ENCODE measurements around the gene ATR.
"Not testable (repeated sequence)": the region's sequence is repeated elsewhere in the genome, so short reads cannot be mapped to it uniquely, and the experiment has no call there.

Gene ATR

DNA sequence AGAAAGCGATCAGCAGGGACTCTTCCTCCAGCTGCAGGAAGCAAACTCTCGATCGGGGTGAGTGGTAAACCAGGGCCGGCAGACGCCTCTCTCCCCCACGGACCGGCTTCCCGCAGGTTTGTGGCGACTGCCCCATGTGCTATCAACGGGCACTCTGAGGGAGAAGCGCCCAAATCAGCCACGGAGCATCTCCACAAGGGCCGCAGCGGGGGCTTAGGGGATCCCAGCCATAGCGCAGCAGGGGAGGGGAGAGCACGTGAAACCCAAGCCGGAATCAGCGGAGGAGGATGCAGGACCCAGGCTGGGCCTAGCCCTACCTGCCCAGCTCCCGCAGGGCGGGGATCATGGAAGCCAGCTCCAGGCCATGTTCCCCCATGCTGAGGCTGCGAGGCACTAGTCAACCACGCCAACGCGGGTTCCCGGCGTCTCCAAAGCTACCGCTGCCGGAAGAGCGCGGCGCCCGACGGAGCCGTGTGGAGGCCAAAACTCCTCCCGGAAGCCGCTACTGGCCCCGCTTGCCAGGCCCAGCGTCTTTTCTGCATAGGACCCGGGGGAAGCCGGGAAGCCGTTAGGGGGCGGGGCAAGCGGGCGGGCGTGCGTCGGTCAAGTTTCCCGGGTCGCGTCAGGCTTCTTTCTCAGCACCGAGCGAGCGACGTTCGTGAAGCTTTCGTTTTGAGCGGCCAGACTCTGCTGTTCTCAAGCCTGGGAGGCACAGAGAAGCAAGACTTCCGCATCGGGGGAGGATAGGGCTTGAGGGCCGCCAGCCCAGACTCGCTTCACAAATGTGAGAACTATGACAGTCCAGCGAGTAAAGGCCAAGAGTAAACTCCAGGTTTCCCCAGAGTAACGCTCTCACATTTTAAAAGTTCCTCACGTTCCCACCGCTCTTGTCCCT is at the start of gene ATR:
Gene ATR (minus strand): TSS at position 405 of the 895 bp plus-strand sequence. CDS start 29 bp downstream, at position 376.
- DNase-seq: peak; percentile 98

DNA sequence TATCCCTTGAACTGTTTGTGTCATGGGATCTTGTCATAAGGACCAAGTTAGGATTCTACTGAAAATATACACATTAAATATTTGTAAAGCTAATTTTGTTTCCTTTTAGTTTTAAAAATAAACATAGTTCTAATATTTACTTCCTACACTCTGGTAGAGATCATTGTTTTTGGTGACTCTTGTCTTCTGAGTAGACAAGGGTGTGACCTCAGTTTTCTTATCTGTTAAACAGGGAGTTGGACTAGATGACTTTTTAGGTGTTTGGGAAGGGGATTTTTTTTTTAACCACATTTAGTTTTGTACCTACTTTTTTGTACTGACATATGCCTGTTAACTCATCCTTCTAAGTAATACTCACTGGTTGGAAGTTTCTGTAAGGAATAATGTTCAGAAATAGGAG is 48.4 kb upstream of the ATR start:
- no peak for DNase-seq

DNA sequence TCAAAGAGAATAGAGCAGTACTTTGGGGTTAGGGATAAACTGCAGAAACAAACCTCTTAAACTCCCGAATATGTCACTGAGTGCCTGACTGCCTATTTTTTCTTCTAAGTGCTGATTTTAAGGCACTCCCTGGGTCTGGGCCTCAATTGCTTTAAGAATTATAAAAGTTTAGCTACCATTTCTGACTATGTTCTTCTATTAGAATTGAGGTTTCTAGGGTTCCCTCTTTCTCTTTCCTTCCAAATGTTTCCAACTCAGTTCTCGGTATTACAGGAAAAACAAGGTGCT is 46.6 kb upstream of the ATR start:
- DNase-seq: no peak

DNA sequence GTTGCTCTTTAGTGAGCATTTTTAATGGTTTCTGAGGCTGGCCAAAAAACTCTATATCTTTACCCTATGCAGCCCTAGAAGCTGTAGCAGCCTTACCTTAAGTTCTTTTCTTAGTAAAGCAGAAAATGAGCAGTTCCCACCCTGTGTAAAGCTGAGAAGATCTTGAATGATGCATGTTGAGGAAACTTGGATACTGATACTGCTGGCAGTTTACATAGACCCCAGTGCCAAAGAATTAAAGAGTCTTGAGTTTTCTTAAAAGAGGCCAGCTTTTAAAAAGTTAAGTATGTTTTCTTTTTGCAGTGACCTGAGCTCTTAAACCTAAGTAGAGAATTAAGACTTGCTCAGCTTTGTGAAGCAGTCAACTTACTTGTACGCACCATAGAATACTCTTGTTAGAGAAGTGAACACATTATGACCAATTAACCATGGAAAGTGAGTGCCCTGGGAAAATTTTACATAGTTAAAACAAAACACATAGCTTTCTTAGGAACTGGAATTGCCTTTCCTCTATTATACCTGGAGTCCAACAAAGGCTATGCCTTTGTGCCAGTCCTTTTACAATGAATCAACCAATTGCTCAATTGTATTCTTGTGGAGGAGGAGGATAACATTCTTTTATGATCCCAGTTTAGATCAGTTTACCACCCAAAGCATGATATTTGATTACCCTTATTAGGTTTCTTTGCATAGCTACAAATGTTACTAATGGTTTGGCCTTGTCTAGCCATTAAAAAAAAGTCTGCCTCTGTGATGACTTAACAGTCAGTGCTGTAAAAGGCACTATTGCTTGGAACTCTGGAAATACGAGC is 46.0 kb upstream of the ATR start:
- no peak for DNase-seq

DNA sequence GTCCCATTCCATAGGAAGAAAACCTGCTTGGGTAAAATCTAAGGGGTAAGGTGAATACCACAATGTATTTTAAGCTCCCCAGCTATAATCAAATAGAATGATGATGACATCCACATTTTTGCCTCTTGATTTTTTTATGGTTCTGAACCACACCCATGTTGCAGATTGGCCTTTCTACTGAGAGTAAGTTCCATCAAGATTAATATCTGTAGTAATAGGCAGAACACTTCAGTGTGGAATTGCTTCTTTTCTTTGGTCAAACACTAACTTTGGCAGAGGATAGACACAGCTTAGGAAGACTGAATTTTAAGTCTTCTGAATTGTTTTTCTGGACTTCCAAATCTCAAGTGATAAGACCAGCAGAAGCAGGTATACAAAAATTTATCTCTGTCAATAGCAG is 44.7 kb upstream of the ATR start:
- DNase-seq: no peak

DNA sequence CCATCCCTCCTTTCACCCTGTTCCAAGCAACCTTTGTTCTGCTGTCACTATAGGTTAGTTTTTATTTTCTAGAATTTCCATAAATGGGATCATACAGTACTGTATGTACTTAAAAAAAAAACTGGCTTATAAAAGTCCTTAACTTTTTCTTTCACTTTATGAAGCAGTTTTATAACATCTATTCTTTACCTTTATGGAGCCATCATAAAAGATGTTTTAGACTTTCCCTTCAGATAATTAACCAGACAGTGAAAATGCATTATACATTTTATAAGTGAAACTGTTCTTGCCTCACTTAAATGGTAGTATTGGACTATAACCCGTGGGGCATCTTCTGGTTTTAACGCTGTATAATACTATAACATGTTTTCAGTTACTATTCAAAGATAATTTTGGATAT is 43.9 kb upstream of the ATR start:
- DNase-seq: no peak

DNA sequence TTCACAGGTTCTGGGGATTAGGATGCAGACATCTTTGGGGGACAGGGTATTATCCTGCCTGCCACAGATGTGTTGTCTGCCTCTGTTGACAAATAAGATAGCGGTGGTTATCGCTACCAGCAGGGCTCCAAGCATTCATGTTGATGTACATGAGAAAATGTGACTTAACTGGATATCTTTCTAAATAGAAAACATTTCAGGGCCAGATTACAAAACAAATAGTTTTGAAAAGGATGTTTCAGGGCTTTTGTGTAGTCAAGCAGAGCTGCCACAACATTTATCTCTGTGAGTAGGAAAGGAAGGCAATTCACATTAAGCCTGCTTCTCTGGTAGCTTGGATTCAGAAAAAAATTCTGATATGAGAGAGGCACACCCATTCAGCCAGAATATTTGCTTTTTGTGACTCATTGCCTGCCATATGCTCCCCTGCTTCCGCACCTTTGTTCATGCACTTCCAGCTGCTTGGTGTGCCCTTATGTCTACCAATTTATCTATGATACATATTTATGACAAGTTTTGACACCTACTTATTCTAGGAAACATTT is 40.5 kb upstream of the ATR start:
- DNase-seq: no peak

DNA sequence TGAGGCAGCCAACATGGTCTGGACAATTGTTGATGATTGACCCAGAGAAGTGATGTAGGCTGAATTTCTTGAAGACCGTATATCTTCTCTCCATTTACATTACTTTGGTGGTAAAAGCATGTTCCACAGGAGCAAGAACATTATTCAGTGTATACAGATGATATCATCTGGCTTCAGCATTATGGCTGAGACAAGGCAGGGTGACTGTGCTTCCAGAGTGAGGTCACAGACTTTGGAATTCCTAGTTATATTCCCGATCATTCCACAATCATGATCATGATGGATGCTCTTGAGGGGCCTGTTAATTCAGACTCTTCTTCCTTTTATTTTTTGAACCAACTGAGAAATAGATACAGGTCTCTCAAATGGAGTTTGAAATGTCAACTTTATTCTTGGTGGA is 36.6 kb upstream of the ATR start:
- no peak for DNase-seq

DNA sequence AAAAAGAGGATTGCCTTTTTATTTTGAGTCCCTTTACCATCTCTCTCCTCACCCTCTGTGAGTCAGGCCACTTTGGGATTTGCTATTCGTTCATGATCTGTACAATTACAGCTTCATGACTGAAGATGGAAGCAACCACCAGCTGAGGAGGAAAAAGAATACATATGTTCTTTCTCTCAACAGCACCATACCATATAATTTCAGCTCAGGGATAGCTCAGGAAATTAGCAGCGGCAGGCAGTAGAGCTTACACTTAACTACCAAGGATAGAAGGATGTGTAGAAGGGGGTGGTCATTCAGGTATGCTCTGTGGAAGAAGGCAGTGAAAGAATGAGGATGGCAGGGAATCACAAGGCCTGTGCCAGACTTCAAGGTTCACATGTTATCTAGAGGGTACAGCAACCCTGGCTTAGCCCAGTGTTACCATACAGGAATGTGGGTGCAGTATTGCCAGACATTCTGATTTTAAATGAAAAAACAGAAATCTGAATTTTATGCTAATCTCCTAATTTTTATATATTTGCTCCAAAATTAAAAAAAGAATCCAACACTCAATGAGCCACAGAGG is 35.6 kb upstream of the ATR start:
- no peak for DNase-seq

DNA sequence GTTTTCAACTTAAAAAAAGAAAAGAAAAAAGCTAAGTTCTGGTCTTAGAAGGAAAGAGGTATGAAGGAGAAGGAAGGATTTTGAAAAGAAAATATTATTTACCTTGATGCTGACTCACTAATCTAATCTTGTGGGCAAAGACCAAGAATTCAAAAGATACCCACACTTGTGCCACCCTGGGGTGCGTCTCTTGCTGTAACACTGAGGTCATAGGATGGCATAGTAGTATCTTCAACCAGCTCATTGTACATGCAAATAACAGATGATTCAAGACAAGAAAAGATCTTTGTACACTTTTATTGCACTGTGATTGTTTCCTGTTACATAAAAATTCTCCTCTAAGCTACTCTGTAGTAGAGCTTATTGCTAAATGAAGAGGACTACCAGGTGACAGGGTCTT is 35.0 kb upstream of the ATR start:
- DNase-seq: no peak

DNA sequence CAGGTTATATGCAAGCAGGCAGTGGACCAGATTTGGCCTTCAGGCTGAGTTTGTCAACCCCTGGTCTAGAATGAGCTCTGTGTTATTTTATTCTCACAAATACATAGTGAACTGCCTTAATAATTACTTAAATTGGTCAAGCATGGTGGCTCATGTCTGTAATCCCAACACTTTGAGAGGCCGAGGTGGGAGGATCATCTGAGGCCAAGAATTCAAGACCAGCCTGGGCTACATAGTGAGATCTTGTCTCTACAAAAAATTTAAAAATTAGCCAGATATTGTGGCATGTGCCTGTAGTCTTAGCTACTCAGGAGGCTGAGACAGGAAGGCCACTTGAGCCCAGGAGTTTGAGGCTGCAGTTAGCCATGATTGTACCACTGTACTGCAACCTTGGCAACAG is 32.7 kb upstream of the ATR start:
- DNase-seq: no peak

DNA sequence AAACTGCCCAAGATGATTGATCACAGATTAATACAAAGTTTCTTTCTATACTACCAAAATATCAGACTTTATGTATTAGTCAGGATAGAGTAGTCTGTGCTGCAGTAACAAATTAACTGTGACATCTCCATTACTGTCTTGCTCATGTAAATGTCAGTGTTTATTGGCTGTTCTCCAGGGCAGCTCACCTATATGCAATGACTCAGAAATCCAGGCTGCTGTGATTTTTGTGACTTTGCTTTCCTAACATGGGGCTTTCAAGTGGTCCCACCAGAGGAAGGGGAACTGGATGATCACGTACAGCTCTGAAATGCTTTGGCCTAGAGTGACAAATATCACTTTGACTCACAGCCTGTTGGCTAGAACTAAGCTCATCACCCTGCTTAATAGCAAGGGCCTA is 30.6 kb upstream of the ATR start:
- DNase-seq: no peak

DNA sequence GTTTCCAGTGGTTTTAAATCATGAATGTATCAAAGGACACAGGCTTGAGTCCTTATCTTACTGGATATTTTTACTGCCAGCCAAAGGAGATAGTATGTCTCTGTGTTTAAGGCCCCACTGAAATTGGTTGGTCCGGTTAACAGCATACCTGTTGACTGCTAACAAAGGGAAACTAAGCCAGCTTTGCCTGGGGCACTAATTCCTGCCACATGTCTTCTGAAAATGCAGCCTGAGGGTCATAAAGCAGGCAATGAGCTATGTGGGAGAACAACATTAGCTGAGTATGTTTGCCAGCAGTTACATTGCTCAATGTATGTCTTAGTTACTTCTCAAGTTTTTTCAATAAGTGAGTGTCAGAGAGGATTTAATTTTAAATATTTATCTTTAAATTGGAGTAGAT is 30.1 kb upstream of the ATR start:
- no peak for DNase-seq

DNA sequence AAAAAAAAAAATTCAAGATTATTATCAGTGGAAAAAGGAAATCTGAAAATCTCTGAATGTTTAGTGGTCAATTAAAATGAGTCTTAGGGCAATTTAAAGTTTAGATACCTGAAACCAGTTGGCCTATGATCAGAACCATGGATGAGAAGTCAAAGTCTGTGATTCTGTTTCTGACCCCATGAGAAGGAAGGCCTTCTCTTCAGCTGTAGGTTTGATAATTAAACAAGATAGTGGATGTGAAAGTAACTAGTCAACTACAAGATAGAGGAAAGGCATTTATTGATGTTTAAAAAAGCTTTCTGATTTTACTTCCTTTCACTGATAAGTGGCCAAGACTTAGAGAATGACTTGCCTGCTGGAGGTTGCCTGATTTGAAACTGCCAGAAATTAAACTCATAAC is 26.4 kb upstream of the ATR start:
- no peak for DNase-seq

DNA sequence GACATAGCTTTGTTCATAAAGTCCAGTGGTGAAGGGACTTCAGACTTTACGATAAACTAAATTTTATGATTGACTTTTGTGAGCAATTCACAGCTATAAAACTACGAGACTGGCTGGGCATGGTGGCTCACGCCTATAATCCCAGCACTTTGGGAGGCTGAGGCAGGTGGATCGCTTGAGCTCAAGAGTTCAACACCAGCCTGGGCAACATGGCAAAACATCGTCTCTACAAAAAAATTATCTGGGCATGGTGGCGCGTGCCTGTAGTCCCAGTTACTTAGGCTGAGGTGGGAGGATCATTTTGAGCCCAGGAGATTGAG is 24.8 kb upstream of the ATR start:
- DNase-seq: not testable (repeated sequence)

DNA sequence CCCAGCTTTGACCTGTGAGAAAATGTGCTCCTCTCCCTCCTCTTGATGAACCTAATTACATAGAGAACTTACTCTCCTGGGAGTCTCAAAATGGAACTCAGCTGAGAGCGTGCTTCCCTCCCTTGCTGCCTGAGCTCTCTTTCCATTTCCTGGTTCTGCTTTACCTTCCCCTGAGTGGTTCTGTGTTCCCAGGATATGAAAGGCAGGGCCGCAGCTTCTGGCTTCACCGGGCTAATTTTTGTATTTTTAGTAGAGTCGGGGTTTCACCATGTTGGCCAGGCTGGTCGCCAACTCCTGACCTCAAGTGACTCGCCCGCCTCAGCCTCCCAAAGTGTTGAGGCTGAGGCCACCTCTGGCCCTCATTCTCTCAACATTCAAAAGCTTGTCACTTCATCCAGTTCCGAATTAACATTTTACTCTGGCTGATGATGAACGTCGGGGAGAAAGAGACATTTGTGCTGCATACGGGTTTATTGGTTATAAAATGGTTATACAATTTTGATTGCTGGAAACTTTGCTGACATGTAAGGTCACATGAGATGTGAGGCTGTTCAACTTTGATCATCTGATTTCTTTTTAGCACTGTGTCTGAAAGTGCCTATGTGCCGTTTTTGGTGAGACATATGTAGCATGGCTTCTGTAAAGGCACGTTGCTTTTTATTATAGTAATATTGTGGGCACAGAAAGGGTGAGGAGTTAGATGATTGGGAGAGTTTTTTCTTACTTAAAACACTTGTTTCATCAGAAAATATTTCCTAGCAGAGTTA is 24.3 kb upstream of the ATR start:
- DNase-seq: no peak

DNA sequence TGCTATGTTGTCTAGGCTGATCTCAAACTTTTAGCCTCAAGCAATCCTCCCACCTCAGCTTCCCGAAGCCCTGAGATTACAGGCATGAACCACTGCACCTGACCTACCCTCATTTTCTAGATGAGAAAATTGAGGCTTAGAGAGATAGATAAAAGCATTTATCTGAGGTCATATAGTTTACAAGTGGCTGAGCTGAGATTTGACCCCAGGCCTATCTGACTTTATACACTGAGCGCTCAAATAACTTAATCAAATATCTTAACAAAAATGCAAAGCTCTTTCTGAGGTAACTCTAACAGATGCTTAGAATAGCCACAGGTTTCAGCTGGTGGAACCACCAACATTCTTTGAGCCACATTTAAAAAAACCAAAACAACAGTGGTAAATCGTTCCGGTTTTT is 23.2 kb upstream of the ATR start:
- DNase-seq: no peak

DNA sequence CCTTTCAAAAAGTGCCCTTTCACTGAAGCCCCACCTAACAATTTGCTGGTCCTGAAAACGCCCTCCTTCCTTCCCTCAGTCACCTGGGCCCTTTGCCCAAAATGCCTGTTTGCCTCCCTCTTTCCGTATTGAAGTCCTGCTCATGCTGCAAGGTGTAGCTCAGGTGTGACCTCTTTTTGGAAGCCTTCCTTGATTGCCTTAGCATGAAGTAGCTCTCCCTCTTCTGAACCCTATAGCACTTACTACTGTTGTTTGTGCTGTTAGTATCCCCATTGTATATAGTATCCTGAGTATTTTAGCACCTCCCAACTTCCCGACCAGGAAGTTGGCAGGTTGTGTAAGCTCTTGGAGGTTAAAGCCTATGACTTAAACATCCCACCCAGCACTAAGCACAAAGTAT is 19.4 kb upstream of the ATR start:
- DNase-seq: no peak

DNA sequence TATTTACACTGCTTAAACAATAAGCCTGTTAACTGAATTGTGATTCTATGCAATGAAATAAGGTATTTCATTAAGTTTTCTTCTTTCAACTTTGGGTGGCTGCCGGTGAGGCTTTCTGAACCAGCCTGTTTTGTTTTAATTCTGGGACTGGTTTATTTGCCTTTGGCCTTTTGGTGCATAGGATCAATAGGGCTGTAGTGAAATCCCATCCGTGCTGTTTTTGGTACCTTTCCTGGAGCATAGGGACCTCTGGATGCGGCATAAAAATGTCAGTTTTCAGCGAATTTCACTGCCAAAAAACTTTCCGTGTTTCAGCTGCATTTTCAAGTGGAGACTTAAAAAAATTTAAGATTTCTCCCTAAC is 18.2 kb upstream of the ATR start:
- DNase-seq: no peak

DNA sequence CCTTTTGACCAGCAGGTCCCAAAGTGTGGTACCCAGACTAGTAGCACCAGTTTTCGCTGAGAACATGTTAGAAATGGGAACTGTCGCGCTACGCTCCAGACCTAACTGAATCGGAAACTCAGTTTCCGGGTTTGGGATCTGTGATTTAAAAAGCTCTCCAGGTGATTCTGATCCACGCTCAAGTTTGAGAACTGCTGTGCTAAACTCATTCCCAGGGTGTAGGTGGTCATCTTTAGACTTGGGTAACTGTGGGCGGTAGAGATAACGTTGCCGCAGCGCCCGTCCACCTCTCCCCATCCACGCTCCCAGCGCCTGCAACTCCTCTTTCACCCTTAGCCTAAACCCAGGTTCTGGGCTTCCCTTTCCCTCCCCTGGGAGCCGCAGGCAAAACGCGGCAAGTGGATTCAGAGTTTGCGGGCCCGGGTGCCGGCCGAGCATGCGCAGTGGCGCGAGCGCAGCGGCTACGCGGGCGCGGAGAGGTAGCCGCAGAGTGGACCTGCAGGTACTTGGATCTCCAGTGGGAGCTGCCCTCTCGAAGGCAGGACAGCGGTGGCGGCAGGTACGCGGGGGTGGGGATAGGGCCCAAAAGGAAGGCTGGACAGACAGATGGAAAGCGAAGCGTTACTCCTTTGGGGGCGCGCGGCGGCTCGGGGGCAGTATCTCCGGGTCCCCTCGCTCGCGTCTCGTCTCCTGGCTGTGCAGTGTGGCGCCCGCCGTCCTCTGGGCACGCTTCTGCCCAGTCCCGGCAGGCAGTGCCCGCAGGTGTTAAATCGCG is 17.6 kb upstream of the ATR start, which contains the start of gene PLS1:
Gene PLS1 (plus strand): TSS at position 443 of the 775 bp plus-strand sequence. CDS start 67,845 bp downstream, outside the sequence.
- DNase-seq: peak; percentile 76

DNA sequence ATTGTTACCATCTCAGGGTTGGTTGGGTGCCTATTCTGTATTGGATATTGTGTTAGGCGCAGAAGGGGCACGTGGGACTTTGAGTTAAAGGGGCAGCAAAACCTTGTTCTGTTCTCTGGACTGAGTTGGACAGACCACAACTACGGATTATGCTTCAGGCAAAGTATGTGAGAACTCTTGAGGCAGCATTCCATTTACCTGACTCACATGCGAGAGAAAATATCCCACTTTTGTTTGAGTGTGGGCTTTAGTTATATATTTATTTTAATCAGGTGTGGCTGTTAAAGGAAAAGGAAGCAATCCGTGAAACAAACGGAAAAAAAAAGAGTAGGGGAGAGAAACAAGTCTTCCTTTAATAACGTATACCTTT is 17.0 kb upstream of the ATR start:
- no peak for DNase-seq

DNA sequence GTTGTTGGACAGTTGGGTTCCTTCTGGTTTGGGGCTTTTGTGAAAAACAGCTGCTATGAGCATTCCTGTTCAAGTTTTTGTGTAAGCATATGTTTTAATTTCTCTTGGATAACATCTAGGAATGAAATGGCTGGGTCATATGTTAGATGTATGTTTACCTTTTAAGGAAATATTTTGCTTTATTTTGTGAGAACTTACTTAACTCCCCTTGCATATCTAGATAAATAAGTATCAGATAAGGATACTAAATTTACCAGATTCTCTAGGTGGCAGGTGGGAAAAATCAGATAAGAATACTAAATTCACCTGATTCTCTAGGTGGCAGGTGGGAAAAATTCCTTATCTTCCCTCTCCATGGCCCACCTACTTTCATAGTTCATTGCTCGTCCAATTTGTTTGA is 16.6 kb upstream of the ATR start:
- no peak for DNase-seq

Data from right hindlimb (tissue), 1 donor.